Activated CD8-positive, alpha-beta T cell treated with anti-CD3 and anti-CD28 coated beads for 36 hours (primary cell): Measurements from ENCODE around the gene ARMC9. TPM values are rescaled to one million over a fixed set of nuclear protein-coding genes. Genes with fewer than 3 reads are reported as not detected.
"Not testable (repeated sequence)": the region's sequence is repeated elsewhere in the genome, so short reads cannot be mapped to it uniquely, and the experiment has no call there.

Source experiments
- ATAC-seq: fragments of 200-7000 bp; cut with Tn5 transposase; one replicate; pipeline ENCODE4 v1.10.0; 2021; ENCODE audit warnings: mild to moderate bottlenecking, moderate library complexity
- CTCF ChIA-PET: fragments of 350-600 bp; sonication (Branson Sonifier 250); formaldehyde crosslinking; loops from one replicate; lab custom pipeline; 2021; ENCODE audit warnings: antibody characterized with exemption; lab: Charles Lee
- POLR2A ChIA-PET: fragments of 350-600 bp; sonication (Branson Sonifier 250); formaldehyde crosslinking; loops from one replicate; lab custom pipeline; 2021; ENCODE audit warnings: antibody characterized with exemption; lab: Charles Lee
- DNase-seq: peaks from one replicate; pipeline ENCODE4 v3.0.0-alpha.2; 2020
- H3K27ac Mint-ChIP-seq: one replicate; pipeline ENCODE4 v1.8.0; 2021; ENCODE audit warnings: mild to moderate bottlenecking, mixed read lengths
- H3K27me3 Mint-ChIP-seq: one replicate; pipeline ENCODE4 v1.8.0; 2021; ENCODE audit warnings: mixed read lengths
- H3K36me3 Mint-ChIP-seq: one replicate; pipeline ENCODE4 v1.8.0; 2021; ENCODE audit warnings: low read depth, mixed read lengths
- H3K4me1 Mint-ChIP-seq: one replicate; pipeline ENCODE4 v1.8.0; 2021; ENCODE audit warnings: low read depth, mixed read lengths
- H3K4me3 Mint-ChIP-seq: one replicate; pipeline ENCODE4 v1.8.0; 2021; ENCODE audit warnings: mild to moderate bottlenecking, moderate library complexity, mixed read lengths
- H3K9me3 Mint-ChIP-seq: one replicate; pipeline ENCODE4 v1.8.0; 2021; ENCODE audit warnings: mixed read lengths
- CTCF ChIP-seq: fragments of 200-600 bp; IDR thresholded peaks from one replicate; pipeline ENCODE4 v1.8.0; 2022; ENCODE audit warnings: antibody characterized with exemption, mild to moderate bottlenecking
- intact Hi-C: fragments of 100-400 bp; cut with micrococcal nuclease; formaldehyde crosslinking; loops from one replicate; pipeline ENCODE4 v1.10.0; 2022
- total RNA-seq, 2 experiments: library from RNA; stranded (reverse); gene quantifications; one replicate each; pipeline ENCODE4 v1.2.3, GENCODE V29; 2021

The ARMC9 gene
- total RNA-seq, 2 experiments from 2014 or later: 2.0 to 2.2 TPM

GRCh38 chr2:231172025-231172424, 26.4 kb upstream of the ARMC9 start:
- peaks cover 57% of the 10 kb centered on the region for H3K36me3 Mint-ChIP-seq
- intact Hi-C loops: no loop called here
- ChIA-PET CTCF (no interaction called here), POLR2A (interaction anchor here (1.5 kb wide), 1 partner anchor 15 kb away, joined by 4 read pairs; no protein-coding TSS in a partner anchor)
- H3K4me1 Mint-ChIP-seq: peaks cover 21% of the 10 kb centered on the region
- H3K4me3 Mint-ChIP-seq: no peak overlapping the region
- ATAC-seq: no peak
- no peaks in the 10 kb centered on the region for H3K9me3 Mint-ChIP-seq
- DNase-seq: no peak
- no peak for TF ChIP-seq CTCF
- no peak overlapping the region for H3K27ac Mint-ChIP-seq
- no peaks in the 10 kb centered on the region for H3K27me3 Mint-ChIP-seq

DNA sequence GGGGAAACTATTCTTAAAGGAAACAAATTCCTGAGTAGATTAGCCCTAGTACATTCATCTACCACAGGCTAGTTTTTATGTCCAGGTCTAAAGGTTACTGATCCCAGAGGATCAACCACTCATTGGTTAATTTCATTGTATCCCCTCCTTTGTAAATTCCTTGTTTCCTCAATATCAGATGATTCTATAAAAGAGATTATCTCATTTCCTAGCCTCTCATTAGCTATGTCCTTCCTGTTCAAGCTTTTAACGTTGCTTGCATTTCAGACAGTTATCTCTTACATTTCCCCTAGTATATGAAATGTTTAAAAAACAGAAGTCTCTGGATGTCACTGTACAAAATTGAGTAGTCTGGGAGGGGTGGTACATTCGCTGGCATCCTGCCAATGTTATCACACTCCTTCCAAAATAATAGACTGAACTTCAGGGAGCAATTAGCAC, 24.2 kb upstream of the ARMC9 start:
- DNase-seq (no peak), ATAC-seq (no peak)
- Mint-ChIP-seq H3K4me3 (no peak overlapping the region), H3K27me3 (no peaks in the 10 kb centered on the region), H3K9me3 (no peaks in the 10 kb centered on the region), H3K4me1 (peaks cover 12% of the 10 kb centered on the region), H3K27ac (no peak overlapping the region), H3K36me3 (peaks cover 41% of the 10 kb centered on the region)
- no peak for TF ChIP-seq CTCF
- CTCF ChIA-PET: interaction anchor here (1.0 to 1.2 kb wide), 3 partner anchors 71 to 350 kb away, joined by 3 to 4 read pairs (median 3); no protein-coding TSS in a partner anchor
- POLR2A ChIA-PET: interaction anchor here (0.7 kb wide), 1 partner anchor 134 kb away, joined by 3 read pairs; no protein-coding TSS in a partner anchor
- intact Hi-C loops: no loop called here

DNA sequence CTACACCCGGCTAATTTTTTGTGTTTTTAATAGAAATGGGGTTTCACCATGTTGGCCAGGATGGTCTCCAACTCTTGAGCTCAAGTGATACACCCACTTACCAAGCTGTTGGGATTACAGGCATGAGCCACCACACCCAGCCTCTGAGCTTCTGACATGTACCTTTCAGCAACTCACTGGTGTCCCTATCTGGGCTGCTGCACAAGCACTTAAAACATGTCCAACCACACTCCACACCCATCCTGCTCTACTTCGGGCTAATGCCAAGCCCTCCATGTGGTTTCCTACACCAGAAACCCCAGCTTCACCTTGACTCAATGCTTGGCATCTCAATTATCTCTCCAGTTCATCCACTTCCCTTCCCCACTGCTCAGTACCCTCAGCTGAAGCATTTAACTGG, 22.4 kb upstream of the ARMC9 start:
- no peak for TF ChIP-seq CTCF
- intact Hi-C loops: no loop called here
- peaks cover 25% of the 10 kb centered on the region for H3K36me3 Mint-ChIP-seq
- no peak overlapping the region for H3K27ac Mint-ChIP-seq
- ChIA-PET CTCF (interaction anchor here (1.0 to 1.4 kb wide), 3 partner anchors 51 to 72 kb away, joined by 3 to 5 read pairs (median 3); no protein-coding TSS in a partner anchor), POLR2A (interaction anchor here (0.6 kb wide), 1 partner anchor 17 kb away, joined by 3 read pairs; no protein-coding TSS in a partner anchor)
- H3K4me1 Mint-ChIP-seq: peaks cover 21% of the 10 kb centered on the region
- DNase-seq: no peak
- H3K4me3 Mint-ChIP-seq: no peak overlapping the region
- no peak for ATAC-seq
- H3K27me3 Mint-ChIP-seq: no peaks in the 10 kb centered on the region
- H3K9me3 Mint-ChIP-seq: no peaks in the 10 kb centered on the region

DNA sequence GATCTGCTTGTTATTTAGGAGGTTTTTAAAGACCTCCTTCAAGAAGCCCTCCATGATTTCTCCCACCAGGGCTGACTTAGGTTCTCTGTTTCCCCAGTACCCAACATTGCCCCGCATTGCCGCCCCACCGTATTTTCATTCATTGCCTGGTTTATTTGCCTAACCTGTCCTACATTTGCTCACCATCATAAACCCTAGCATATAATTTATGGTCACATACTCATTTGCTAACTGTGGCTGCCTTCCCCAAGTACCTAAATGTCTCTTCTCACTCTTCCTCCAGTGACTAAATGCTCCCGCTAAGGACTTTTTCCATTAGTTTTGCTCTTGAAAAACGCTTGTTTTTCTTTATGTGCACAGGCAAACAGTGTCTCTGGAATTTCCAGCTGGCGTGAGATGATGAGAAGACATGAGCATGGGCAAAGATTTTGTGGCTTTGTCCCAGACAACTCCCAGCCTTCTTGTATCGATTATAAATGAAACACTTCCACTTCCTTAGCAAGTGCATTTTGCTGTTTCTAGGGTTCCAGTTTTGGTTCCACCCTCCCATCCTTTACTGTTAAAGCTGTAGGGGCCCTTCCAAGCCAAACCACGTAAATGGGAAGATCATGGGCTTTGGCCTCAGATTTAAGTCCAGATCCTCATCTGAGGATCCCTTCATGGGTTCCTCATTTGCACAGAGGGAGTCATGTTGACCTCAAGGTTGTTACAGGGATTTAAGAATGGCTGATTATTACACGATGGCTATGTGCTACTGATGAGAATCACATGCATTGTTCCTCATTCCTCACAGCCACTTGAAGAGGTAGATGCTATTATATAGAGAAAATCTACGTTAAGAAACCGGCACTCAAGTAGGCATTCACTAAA, 21.0 kb upstream of the ARMC9 start:
- H3K27ac Mint-ChIP-seq: no peak overlapping the region
- CTCF ChIA-PET: no interaction called here
- H3K4me1 Mint-ChIP-seq: peaks cover 21% of the 10 kb centered on the region
- H3K36me3 Mint-ChIP-seq: peaks cover 21% of the 10 kb centered on the region
- no peak overlapping the region for H3K4me3 Mint-ChIP-seq
- ATAC-seq (no peak), DNase-seq (no peak)
- H3K27me3 Mint-ChIP-seq: no peaks in the 10 kb centered on the region
- POLR2A ChIA-PET: no interaction called here
- no peak for TF ChIP-seq CTCF
- intact Hi-C loops: no loop called here
- no peaks in the 10 kb centered on the region for H3K9me3 Mint-ChIP-seq

- H3K27me3 Mint-ChIP-seq, H3K9me3 Mint-ChIP-seq, intact Hi-C loops, H3K27ac Mint-ChIP-seq, POLR2A ChIA-PET, ATAC-seq, H3K4me3 Mint-ChIP-seq, DNase-seq, CTCF ChIA-PET: not testable (repeated sequence)
- H3K36me3 Mint-ChIP-seq: peaks cover 16% of the 10 kb centered on the region
- peaks cover 21% of the 10 kb centered on the region for H3K4me1 Mint-ChIP-seq
Observed at GRCh38 chr2:231178805-231179204, 19.6 kb upstream of the ARMC9 start.
